Stimulated activated CD8-positive, alpha-beta memory T cell treated with anti-CD3 and anti-CD28 coated beads, Interleukin-7, amount 100 ng/mL, for 24 hours (primary cell): Measurements from ENCODE around the gene ZNF141.
A peak's percentile ranks its signal among the peaks of the same experiment; 100 is the strongest.
"Not testable (repeated sequence)": the region's sequence is repeated elsewhere in the genome, so short reads cannot be mapped to it uniquely, and the experiment has no call there.

Source experiments
- DNase-seq: peaks from one replicate; pipeline ENCODE4 v3.0.0-alpha.2; 2020; ENCODE audit warnings: low read depth

ZNF141 gene

DNA sequence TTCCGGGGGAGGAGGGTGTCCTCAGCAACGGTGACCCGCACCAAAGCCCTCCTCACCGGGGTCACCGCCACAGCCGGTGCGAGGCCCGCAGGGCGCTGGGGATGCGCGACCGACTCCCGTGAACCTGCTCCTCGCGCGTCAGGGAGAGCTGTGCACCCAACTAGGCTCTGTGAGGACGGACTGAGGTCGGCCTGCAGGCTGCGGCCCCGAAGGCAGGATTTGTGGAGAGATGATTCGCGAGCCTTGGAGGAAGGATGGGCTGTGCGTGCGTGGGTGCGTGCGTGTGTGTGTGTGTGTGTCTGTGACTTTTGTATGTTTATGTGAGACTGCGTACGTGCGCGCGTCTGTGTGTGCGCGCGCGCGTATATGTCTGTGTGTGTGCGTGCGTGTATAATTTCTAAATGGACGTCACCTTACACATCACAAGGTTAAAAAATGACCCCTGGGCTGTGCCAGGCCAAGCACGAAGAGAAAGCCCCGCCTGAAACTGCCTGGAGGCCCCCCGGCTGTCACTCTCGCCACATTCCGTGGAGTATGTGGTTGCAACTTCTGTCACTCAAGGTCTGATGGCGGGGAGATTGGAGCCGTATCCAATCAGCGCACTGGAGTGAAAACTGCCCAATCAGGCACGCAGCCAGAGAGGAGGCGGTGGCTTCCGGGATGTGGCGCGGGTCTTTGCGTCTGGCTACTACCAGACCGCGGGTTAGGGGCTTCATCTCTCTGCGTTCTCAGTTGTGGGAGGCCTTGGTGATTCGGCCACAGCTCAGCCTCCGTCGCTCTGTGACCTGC is at the start of gene ZNF141:
ZNF141 (plus strand) TSS at position 672 of the 789 bp plus-strand sequence. CDS start 170 bp downstream, outside the sequence.
- DNase-seq = peak; percentile 73

DNA sequence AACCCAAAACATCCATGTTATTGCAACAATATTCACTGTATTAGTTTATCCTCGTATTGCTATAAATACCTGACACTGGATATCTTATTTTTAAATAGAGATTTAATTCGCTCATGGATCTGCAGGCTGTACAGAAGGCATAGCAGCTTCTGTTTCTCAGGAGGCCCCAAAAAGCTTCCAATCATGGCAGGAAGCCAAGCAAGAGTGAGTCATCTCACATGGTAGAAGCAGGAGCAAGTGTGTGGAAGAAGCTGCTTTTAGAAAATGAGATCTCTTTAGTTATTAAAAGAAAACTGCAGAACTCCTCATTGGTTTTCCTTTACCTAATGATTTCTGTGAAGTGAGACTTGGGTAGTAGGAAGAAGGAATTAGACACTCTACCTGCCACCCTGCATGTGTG is 48.7 kb upstream of the ZNF141 start:
- DNase-seq = no peak

- no peak for DNase-seq
Measured at GRCh38 chr4:294732-295131, 42.9 kb upstream of the ZNF141 start.

- DNase-seq = no peak
Measured at GRCh38 chr4:302381-302780, 35.2 kb upstream of the ZNF141 start.

GRCh38 chr4:304516-304915 is 33.1 kb upstream of the ZNF141 start:
- not testable (repeated sequence) for DNase-seq

DNA sequence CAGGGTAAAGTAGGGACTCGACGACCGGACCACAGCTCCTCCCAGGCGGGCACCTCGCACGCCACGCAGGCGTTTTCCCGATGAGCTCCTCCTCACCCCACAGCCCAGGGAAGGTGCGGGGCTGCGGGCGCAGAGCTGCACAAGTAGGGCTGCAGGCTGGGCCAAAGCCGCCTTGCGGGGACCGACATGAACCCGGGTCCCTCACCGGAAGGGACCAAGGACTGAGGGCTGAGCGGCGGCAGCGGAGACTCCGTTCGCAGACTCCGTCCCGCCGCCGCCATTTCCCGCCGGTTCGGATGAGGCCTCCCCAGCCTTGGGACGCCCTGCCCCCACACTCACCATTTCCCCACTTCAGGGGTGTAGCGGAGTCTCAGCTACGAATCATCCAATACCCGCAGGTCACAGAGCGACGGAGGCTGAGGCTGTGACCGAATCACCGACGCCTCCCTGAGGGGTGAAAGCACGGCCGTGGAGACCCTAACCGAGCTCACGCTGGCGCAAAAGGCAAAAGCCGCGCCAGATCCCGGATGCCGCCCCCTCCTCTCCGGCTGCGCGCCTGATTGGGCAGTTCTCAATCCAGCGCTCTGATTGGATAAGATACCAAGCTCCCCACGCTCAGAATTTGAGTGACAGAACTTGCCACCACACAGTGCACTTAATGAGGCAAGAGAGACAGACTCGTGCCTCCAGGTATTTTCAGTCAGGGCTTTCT is 32.5 kb upstream of the ZNF141 start, which contains the start of gene ZNF732:
ZNF732 (minus strand) TSS at position 506 of the 712 bp plus-strand sequence; CDS start at position 342, 164 bp downstream.
- DNase-seq = no peak

DNA sequence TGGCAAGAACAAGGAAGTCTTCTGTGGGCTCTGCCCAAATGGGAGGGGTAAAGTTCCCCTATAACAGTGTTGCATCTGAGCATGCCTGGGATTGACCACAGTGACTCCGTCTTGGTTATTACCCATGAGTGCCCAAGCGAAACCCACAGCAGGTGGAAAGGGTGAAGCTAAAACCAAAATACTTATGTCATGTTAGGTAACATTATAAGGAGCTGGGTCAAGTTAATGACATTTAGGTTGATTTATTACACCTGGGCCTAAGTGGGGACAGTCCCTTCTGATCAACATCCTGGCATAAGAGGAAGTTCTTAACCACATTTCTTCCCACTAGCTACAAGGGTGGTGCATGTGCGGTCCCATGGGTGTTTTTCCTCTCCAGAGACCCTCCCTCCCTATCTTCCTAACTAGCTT is 31.1 kb upstream of the ZNF141 start:
- no peak for DNase-seq

DNA sequence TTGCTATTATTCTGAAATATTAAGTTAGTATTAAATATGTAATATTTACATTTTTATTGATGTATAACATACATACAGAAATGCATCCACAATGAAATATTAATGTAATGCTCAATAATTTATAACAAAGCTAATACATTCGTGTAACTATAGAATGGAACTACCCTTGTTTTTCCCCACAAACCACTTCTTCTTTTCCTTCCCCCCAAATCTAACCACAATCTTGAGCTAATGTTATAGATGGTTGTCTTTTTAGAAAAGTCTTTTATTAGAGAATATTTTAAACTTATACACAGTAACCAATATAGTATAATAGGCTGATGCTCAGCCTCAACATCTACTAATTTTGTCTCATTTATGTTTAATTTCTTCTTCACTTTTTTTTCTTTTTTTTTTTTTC is 27.8 kb upstream of the ZNF141 start:
- DNase-seq = no peak

GRCh38 chr4:314296-314903 is 23.2 kb upstream of the ZNF141 start:
- no peak for DNase-seq

DNA sequence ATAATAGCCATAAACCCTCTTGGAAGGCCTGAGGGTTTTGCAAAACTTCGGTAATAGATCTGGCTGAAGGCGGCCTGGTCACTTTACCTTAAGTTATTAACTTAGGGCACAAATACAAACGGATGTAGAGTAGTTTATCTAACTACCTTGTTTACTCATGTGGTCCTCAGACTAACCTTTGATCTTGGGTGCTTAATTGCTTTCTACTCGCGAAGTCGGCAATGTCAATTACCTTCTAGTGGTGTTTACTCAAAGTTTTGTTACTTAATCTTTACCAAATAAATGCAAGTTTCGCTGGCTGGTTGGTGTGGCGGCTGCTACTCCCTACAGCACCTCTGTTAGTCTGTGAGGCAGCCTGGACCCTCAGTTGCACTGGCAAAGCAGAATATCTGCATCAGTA is 8.9 kb upstream of the ZNF141 start:
- no peak for DNase-seq

GRCh38 chr4:335515-335914 is 2.1 kb upstream of the ZNF141 start:
- DNase-seq = no peak

- DNase-seq = no peak
Measured at GRCh38 chr4:336099-336892, 1.3 kb upstream of the ZNF141 start.

DNA sequence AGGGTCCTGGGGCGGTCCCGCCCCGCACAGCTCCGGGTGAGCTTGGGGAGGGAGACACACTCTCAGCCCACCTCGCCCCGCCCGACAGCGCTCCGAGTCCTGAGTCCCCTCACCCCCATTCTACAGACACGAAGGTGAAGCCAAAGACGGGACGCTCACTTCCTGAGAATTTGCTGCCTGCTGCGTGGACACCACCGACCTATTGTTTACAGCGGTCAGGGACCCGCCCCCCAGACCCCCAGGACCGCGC is 796 bp upstream of the ZNF141 start:
- DNase-seq = no peak

DNA sequence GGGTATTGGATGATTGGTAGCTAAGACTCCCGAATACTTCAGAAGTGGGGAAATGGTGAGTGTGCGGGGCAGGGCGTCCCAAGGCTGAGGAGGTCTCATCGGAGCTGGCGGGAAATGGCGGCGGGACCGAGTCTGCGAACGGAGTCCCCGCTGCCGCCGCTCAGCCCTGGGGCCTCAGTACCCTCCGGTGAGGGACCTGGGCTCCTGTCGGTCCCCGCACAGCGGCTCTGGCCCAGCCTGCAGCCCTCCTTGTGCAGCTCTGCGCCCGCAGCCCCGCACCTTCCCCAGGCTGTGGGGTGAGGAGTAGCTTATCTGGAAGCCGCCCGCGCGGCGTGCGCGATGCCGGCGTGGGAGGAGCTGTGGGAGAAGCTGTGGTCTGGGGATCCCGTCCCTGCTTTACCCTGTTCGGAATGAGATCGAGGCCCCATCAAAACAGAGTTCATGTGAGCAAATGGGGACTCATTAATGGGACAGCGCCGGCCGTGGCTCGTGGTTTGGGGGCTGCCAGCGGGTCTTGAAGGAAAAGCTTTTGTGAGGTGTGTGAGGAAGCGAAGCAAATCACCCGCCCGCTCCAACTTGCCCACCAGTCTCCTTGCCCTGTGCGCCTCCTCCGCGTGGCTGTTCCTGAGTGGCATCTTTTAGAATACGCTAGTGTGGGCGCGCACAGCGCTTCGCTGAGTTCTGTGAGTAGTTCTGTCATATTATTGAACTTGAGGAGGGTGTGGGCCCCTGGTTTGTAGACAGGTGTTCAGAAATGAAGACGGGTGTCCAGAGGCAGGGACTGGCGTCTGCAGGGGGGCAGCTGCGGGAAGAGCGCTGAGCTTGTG is 531 bp downstream of the ZNF141 start:
- DNase-seq = peak; percentile 34

- no peak for DNase-seq
Measured at GRCh38 chr4:338759-339097, 1.1 kb downstream of the ZNF141 start.

DNA sequence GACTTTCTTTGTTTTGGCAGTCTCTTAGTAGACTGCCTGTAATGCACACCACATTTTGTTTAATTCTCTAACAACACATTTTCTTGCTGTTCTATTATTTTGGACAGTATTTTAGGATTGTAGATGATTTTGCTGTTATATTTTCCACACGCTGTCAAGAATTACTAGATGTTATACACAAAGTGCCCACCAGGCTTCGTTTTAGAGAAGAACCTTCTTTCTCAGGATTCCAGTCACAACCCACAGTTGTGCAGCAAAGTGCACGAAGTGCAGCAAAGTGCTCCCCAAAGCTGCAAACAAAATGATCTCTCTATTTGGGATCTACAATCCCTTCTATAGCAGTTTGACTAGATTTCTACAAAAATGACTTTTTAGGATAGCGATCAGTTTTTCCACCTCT is 2.4 kb downstream of the ZNF141 start:
- DNase-seq = no peak

- DNase-seq = no peak
Measured at GRCh38 chr4:373062-373839, 35.6 kb downstream of the ZNF141 start.

GRCh38 chr4:374298-375160 is 36.9 kb downstream of the ZNF141 start:
- DNase-seq = no peak

- no peak for DNase-seq
Measured at GRCh38 chr4:384311-385010, 46.8 kb downstream of the ZNF141 start.
